Activated CD4-positive, alpha-beta T cell treated with anti-CD3 and anti-CD28 coated beads, Interleukin-2, amount 10 ng/mL, durations not matched to agents 7 days and 5 days (primary cell): ENCODE data around the gene SUPT20HL1. TPM values are rescaled to one million over a fixed set of nuclear protein-coding genes. Genes with fewer than 3 reads are reported as not detected.
"Not testable (repeated sequence)": the region's sequence is repeated elsewhere in the genome, so short reads cannot be mapped to it uniquely, and the experiment has no call there.

ENCODE experiments used
- CTCF ChIA-PET: fragments of 350-600 bp; sonication (Branson Sonifier 250); formaldehyde crosslinking; loops from one replicate; lab custom pipeline; 2021; ENCODE audit warnings: antibody characterized with exemption; lab: Charles Lee
- POLR2A ChIA-PET: fragments of 350-600 bp; sonication (Branson Sonifier 250); formaldehyde crosslinking; loops from one replicate; lab custom pipeline; 2021; ENCODE audit warnings: antibody characterized with exemption; lab: Charles Lee
- DNase-seq: peaks from one replicate; pipeline ENCODE4 v3.0.0-alpha.2; 2020
- H3K27ac Mint-ChIP-seq: one replicate; pipeline ENCODE4 v1.8.0; 2021; ENCODE audit warnings: mild to moderate bottlenecking, moderate library complexity, mixed read lengths
- H3K27me3 Mint-ChIP-seq: one replicate; pipeline ENCODE4 v1.8.0; 2021; ENCODE audit warnings: mixed read lengths
- H3K36me3 Mint-ChIP-seq: one replicate; pipeline ENCODE4 v1.8.0; 2021; ENCODE audit warnings: low read depth, mixed read lengths
- H3K4me1 Mint-ChIP-seq: one replicate; pipeline ENCODE4 v1.8.0; 2021; ENCODE audit warnings: mixed read lengths
- H3K4me3 Mint-ChIP-seq: one replicate; pipeline ENCODE4 v1.8.0; 2021; ENCODE audit warnings: mild to moderate bottlenecking, moderate library complexity, mixed read lengths
- H3K9me3 Mint-ChIP-seq: one replicate; pipeline ENCODE4 v1.8.0; 2021; ENCODE audit warnings: mixed read lengths
- total RNA-seq, 2 experiments: library from RNA; stranded (reverse); gene quantifications; one replicate each; pipeline ENCODE4 v1.2.3, GENCODE V29; 2021

SUPT20HL1 gene
- total RNA-seq, 2 experiments from 2014 or later: not detected

- H3K27me3 Mint-ChIP-seq: peaks cover 11% of the 10 kb centered on the region
- H3K9me3 Mint-ChIP-seq: no peaks in the 10 kb centered on the region
- no peak overlapping the region for H3K4me3 Mint-ChIP-seq
- H3K4me1 Mint-ChIP-seq: peaks cover 6% of the 10 kb centered on the region
- H3K27ac Mint-ChIP-seq: no peak overlapping the region
- CTCF ChIA-PET: no interaction called here
- POLR2A ChIA-PET: no interaction called here
- DNase-seq: no peak
- H3K36me3 Mint-ChIP-seq: no peaks in the 10 kb centered on the region
Measured at GRCh38 chrX:24339911-24340310, 20.5 kb upstream of the SUPT20HL1 start.

- ChIA-PET POLR2A (no interaction called here), CTCF (no interaction called here)
- no peaks in the 10 kb centered on the region for H3K36me3 Mint-ChIP-seq
- no peaks in the 10 kb centered on the region for H3K9me3 Mint-ChIP-seq
- DNase-seq: no peak
- peaks cover 8% of the 10 kb centered on the region for H3K27me3 Mint-ChIP-seq
- H3K4me1 Mint-ChIP-seq: peaks cover 6% of the 10 kb centered on the region
- H3K27ac Mint-ChIP-seq: no peak overlapping the region
- H3K4me3 Mint-ChIP-seq: no peak overlapping the region
Measured at GRCh38 chrX:24340501-24340900, 19.9 kb upstream of the SUPT20HL1 start.

- ChIA-PET POLR2A (no interaction called here), CTCF (interaction anchor here (1.0 kb wide), 1 partner anchor 36 kb away, joined by 3 read pairs; no protein-coding TSS in a partner anchor)
- no peak for DNase-seq
- peaks cover 8% of the 10 kb centered on the region for H3K27me3 Mint-ChIP-seq
- no peaks in the 10 kb centered on the region for H3K9me3 Mint-ChIP-seq
- no peak overlapping the region for H3K27ac Mint-ChIP-seq
- no peak overlapping the region for H3K4me3 Mint-ChIP-seq
- no peaks in the 10 kb centered on the region for H3K36me3 Mint-ChIP-seq
- H3K4me1 Mint-ChIP-seq: peaks cover 6% of the 10 kb centered on the region
Measured at GRCh38 chrX:24341795-24342194, 18.6 kb upstream of the SUPT20HL1 start.

- Mint-ChIP-seq H3K27me3 (peaks cover 8% of the 10 kb centered on the region), H3K4me3 (no peak overlapping the region), H3K9me3 (no peaks in the 10 kb centered on the region), H3K27ac (peak overlapping the region; percentile 6), H3K36me3 (no peaks in the 10 kb centered on the region), H3K4me1 (peaks cover 6% of the 10 kb centered on the region)
- ChIA-PET POLR2A (interaction anchor here (0.6 kb wide), 1 partner anchor 41 kb away, joined by 3 read pairs; no protein-coding TSS in a partner anchor), CTCF (no interaction called here)
- DNase-seq: peak; percentile 5
Measured at GRCh38 chrX:24343719-24344118, 16.7 kb upstream of the SUPT20HL1 start.

- Mint-ChIP-seq H3K4me3 (no peak overlapping the region), H3K9me3 (no peaks in the 10 kb centered on the region), H3K27ac (no peak overlapping the region), H3K27me3 (no peaks in the 10 kb centered on the region), H3K4me1 (peaks cover 6% of the 10 kb centered on the region), H3K36me3 (no peaks in the 10 kb centered on the region)
- ChIA-PET POLR2A (no interaction called here), CTCF (no interaction called here)
- DNase-seq: no peak
Measured at GRCh38 chrX:24347881-24348280, 12.6 kb upstream of the SUPT20HL1 start.

GRCh38 chrX:24350217-24350616 lies 10.2 kb upstream of the SUPT20HL1 start:
- H3K4me1 Mint-ChIP-seq: no peaks in the 10 kb centered on the region
- H3K36me3 Mint-ChIP-seq: no peaks in the 10 kb centered on the region
- no peaks in the 10 kb centered on the region for H3K9me3 Mint-ChIP-seq
- DNase-seq: no peak
- ChIA-PET POLR2A (no interaction called here), CTCF (no interaction called here)
- H3K4me3 Mint-ChIP-seq: no peak overlapping the region
- no peak overlapping the region for H3K27ac Mint-ChIP-seq
- H3K27me3 Mint-ChIP-seq: no peaks in the 10 kb centered on the region

GRCh38 chrX:24355095-24355494 lies 5.3 kb upstream of the SUPT20HL1 start:
- CTCF ChIA-PET: no interaction called here

GRCh38 chrX:24357106-24357505 lies 3.3 kb upstream of the SUPT20HL1 start:
- Mint-ChIP-seq H3K9me3 (no peaks in the 10 kb centered on the region), H3K36me3 (no peaks in the 10 kb centered on the region), H3K4me1 (peaks cover 4% of the 10 kb centered on the region), H3K27ac (no peak overlapping the region), H3K27me3 (no peaks in the 10 kb centered on the region), H3K4me3 (no peak overlapping the region)
- POLR2A ChIA-PET: no interaction called here
- no peak for DNase-seq
- CTCF ChIA-PET: interaction anchor here (1.7 kb wide), 1 partner anchor 15 kb away, joined by 7 read pairs; no protein-coding TSS in a partner anchor

More at GRCh38 chrX:24355095-24355494, 5.3 kb upstream of the SUPT20HL1 start:
- POLR2A ChIA-PET: no interaction called here
- Mint-ChIP-seq H3K27me3 (no peaks in the 10 kb centered on the region), H3K9me3 (no peaks in the 10 kb centered on the region), H3K4me1 (peaks cover 4% of the 10 kb centered on the region), H3K4me3 (no peak overlapping the region), H3K27ac (no peak overlapping the region), H3K36me3 (no peaks in the 10 kb centered on the region)
- no peak for DNase-seq

GRCh38 chrX:24362089-24362745 lies 1.8 kb downstream of the SUPT20HL1 start:
- POLR2A ChIA-PET, H3K36me3 Mint-ChIP-seq: not testable (repeated sequence)

GRCh38 chrX:24363432-24364181 lies 3.2 kb downstream of the SUPT20HL1 start:
- CTCF ChIA-PET, H3K27ac Mint-ChIP-seq, H3K9me3 Mint-ChIP-seq, H3K36me3 Mint-ChIP-seq, H3K27me3 Mint-ChIP-seq, DNase-seq, H3K4me3 Mint-ChIP-seq: not testable (repeated sequence)
- H3K4me1 Mint-ChIP-seq: peaks cover 22% of the 10 kb centered on the region
- POLR2A ChIA-PET: interaction anchor here (0.6 kb wide), 1 partner anchor 42 kb away, joined by 3 read pairs; no protein-coding TSS in a partner anchor

More at GRCh38 chrX:24362089-24362745, 1.8 kb downstream of the SUPT20HL1 start:
- H3K4me3 Mint-ChIP-seq, H3K27me3 Mint-ChIP-seq, CTCF ChIA-PET, DNase-seq, H3K27ac Mint-ChIP-seq, H3K9me3 Mint-ChIP-seq: not testable (repeated sequence)
- peaks cover 13% of the 10 kb centered on the region for H3K4me1 Mint-ChIP-seq

GRCh38 chrX:24364326-24364725 lies 3.9 kb downstream of the SUPT20HL1 start:
- no peak overlapping the region for H3K27ac Mint-ChIP-seq
- no peaks in the 10 kb centered on the region for H3K9me3 Mint-ChIP-seq
- H3K4me1 Mint-ChIP-seq: peaks cover 24% of the 10 kb centered on the region
- H3K4me3 Mint-ChIP-seq: no peak overlapping the region
- no peaks in the 10 kb centered on the region for H3K27me3 Mint-ChIP-seq
- ChIA-PET POLR2A (no interaction called here), CTCF (no interaction called here)
- no peak for DNase-seq
- no peaks in the 10 kb centered on the region for H3K36me3 Mint-ChIP-seq

GRCh38 chrX:24364851-24365538 lies 4.6 kb downstream of the SUPT20HL1 start:
- no peak overlapping the region for H3K27ac Mint-ChIP-seq
- H3K9me3 Mint-ChIP-seq: no peaks in the 10 kb centered on the region
- no peaks in the 10 kb centered on the region for H3K27me3 Mint-ChIP-seq
- H3K4me1 Mint-ChIP-seq: peaks cover 24% of the 10 kb centered on the region
- POLR2A ChIA-PET: no interaction called here
- no peak overlapping the region for H3K4me3 Mint-ChIP-seq
- no peaks in the 10 kb centered on the region for H3K36me3 Mint-ChIP-seq
- peak; percentile 5 for DNase-seq
- CTCF ChIA-PET: no interaction called here
